Heart right ventricle (tissue), 16 donors: ENCODE measurements around the gene TSEN54. TPM values are rescaled to one million over a fixed set of nuclear protein-coding genes. Genes with fewer than 3 reads are reported as not detected.

Source experiments
- ATAC-seq, 8 donors: fragments of 200-7000 bp; cut with Tn5 transposase; one replicate each; pipeline ENCODE4 v1.9.1; 2020; ENCODE audit warnings: mild to moderate bottlenecking in 8 of 8, moderate library complexity in 8 of 8, moderate number of reproducible peaks in 1 of 8
- DNase-seq, 2 donors: peaks; one replicate each; pipeline ENCODE4 v3.0.0-alpha.2; 2020
- H3K27ac ChIP-seq, 10 donors: fragments of 200-600 bp; sonication (generic) in 2 of 10; one replicate each; pipeline versions ENCODE4 v1.5.0 to v1.8.0; 2020 to 2022; ENCODE audit warnings: mild to moderate bottlenecking in 3 of 10
- H3K27me3 ChIP-seq, 7 donors: fragments of 200-600 bp; one replicate each; pipeline ENCODE4 v1.8.0; 2021 to 2022; ENCODE audit warnings: mild to moderate bottlenecking in 2 of 7
- H3K36me3 ChIP-seq, 9 donors: fragments of 200-600 bp; sonication (generic) in 1 of 9; one replicate each; pipeline versions ENCODE4 v1.5.0 to v1.8.0; 2020 to 2022; ENCODE audit warnings: mild to moderate bottlenecking in 2 of 9
- H3K4me1 ChIP-seq, 9 donors: fragments of 200-600 bp; sonication (generic) in 1 of 9; one replicate each; pipeline versions ENCODE4 v1.5.0 to v1.8.0; 2020 to 2022; ENCODE audit warnings: mild to moderate bottlenecking in 4 of 9
- H3K4me3 ChIP-seq, 10 donors: fragments of 200-600 bp; sonication (generic) in 2 of 10; one replicate each; pipeline versions ENCODE4 v1.5.0 to v1.8.0; 2020 to 2022; ENCODE audit warnings: mild to moderate bottlenecking in 7 of 10, moderate library complexity in 2 of 10
- H3K9me3 ChIP-seq, 11 donors: fragments of 200-600 bp in 10 of 11; sonication (generic) in 2 of 11; one replicate each; pipeline versions ENCODE4 v1.5.0 to v1.8.0; 2013 to 2022; ENCODE audit warnings: mild to moderate bottlenecking in 2 of 11, control low read depth in 1 of 11, moderate library complexity in 1 of 11
- CTCF ChIP-seq, 9 donors: fragments of 200-600 bp; sonication (generic) in 2 of 9; IDR thresholded peaks; one replicate each; pipeline versions ENCODE4 v1.5.0 to v1.8.0; 2021 to 2022; ENCODE audit warnings: antibody characterized with exemption in 9 of 9, mild to moderate bottlenecking in 5 of 9, moderate library complexity in 1 of 9
- WGBS, 2 donors: extraction: QIAGEN DNeasy Blood & Tissue Kit; methylation state at CpG; one replicate each; pipeline ENCODE4 v1.1.7; 2013; ENCODE audit warnings: inconsistent platforms in 1 of 2; 5-methylcytosine and 5-hydroxymethylcytosine counted together
- intact Hi-C, 10 donors: fragments of 100-400 bp; cut with DNase I; formaldehyde crosslinking; loops; one replicate each; pipeline versions ENCODE4 v1.11.1 to v1.14.2; 2022
- polyA plus RNA-seq, 2 donors: library from polyadenylated mRNA; stranded (reverse); fragments of 200-250 nt; gene quantifications; one replicate each; pipeline ENCODE4 v1.2.3, GENCODE V29; 2013
- total RNA-seq, 10 donors: library from RNA; stranded (reverse); fragmentation: NEBNext Ultra II Directional in 3 of 10; extraction: Animal tissue kit (Norgen Biotek cat#: 25700) in 3 of 10; gene quantifications; one replicate each; pipeline versions ENCODE4 v1.2.1 to v1.2.4, GENCODE V29; 2021 to 2023
- donor health status: Arrhythmogenic right ventricular cardiomyopathy.
- donor health status: ischemic (EF 13 %, LVEDD 7.1; RV severe dilation, severe dysfunction).
- donor health status: healthy with polysubstance abuse.
- donor health status: DM: no; HTN: yes; CAD: no.
- donor health status: DM: no; HTN: no; CAD: no.
- donor health status: ischemic (EF 25% LVEDD 6.9; RV normal size, moderate dysfunction).
- donor health status: ischemic (EF 25% LVEDD 5.7; RV mildly dilated, moderate dysfunction).
- donor health status: healthy.
- donor health status: DM: yes; HTN: yes; CAD: no.
- donor health status: Ischemic cardiomyopathy.
- donor health status: ischemic (EF 35%, LVEDD 5.7; RV mildly dilated, moderate dysfunction).
- donor health status: nonischemic (EF 11% LVEDD 7.7; RV severe dilation, severe dysfunction).
- donor health status: DM: yes; HTN: yes; CAD: no.
- donor health status: PGD.
- donor health status: ischemic (EF 29% LVEDD 5.4; RV normal size, mild dysfunction).
- donor health status: nonischemic (EF 23%, LVEDD 6.1; RV moderate dilation, normal function).

The TSEN54 gene
- total and polyA plus RNA-seq, 12 donors, result 4.2 to 18.1 (median 6.7) TPM

- ATAC-seq, result peak in 5 of 8 donors; percentile 5 to 16 (median 13)
- Histone ChIP-seq H3K4me3 (peak overlapping the region in 7 of 10 donors; percentile 15 to 96 (median 22)), H3K4me1 (peaks cover 31 to 72% (median 52%) of the 10 kb centered on the region in 9 donors), H3K27ac (peak overlapping the region; percentile 79 to 98 (median 92)), H3K9me3 (no peaks in the 10 kb centered on the region), H3K36me3 (peaks cover 0 to 97% (median 10%) of the 10 kb centered on the region in 9 donors), H3K27me3 (no peaks in the 10 kb centered on the region)
- TF ChIP-seq CTCF (IDR thresholded peaks at IDR 0.05), result no peak
- intact Hi-C loops, result no loop called here
- peak in 1 of 2 donors; percentile 32 for DNase-seq
- 29 to 41% methylated on average over 5 of the region's 5 CpGs for WGBS, 2 donors
Observed at GRCh38 chr17:75508931-75509361, 7.4 kb upstream of the TSEN54 start.

- no peak for TF ChIP-seq CTCF (IDR thresholded peaks at IDR 0.05)
- Histone ChIP-seq H3K27ac (peak overlapping the region; percentile 79 to 98 (median 92)), H3K27me3 (peaks cover 0 to 4% (median 0%) of the 10 kb centered on the region in 7 donors), H3K4me1 (peaks cover 31 to 74% (median 60%) of the 10 kb centered on the region in 9 donors), H3K36me3 (peaks cover 0 to 90% (median 10%) of the 10 kb centered on the region in 9 donors), H3K4me3 (peak overlapping the region in 7 of 10 donors; percentile 15 to 98 (median 80)), H3K9me3 (no peaks in the 10 kb centered on the region)
- intact Hi-C loops, result loop anchor here in 2 of 10 donors (5.0 to 10.0 kb wide), 2 partner anchors 32 to 85 kb away; no protein-coding TSS in a partner anchor
- DNase-seq (peak; percentile 75 to 85), ATAC-seq (peak; percentile 44 to 79 (median 72))
- 62 to 64% methylated on average over 19 of the region's 19 CpGs for WGBS, 2 donors
Observed at GRCh38 chr17:75509528-75510258, 6.6 kb upstream of the TSEN54 start.

GRCh38 chr17:75511270-75511609 is 5.1 kb upstream of the TSEN54 start:
- H3K4me3 ChIP-seq, result peak overlapping the region in 8 of 10 donors; percentile 16 to 98 (median 91)

More at GRCh38 chr17:75511270-75511609, 5.1 kb upstream of the TSEN54 start:
- WGBS, 2 donors, result 74 to 79% methylated on average over 4 of the region's 4 CpGs
- no peak for ATAC-seq
- Histone ChIP-seq H3K4me1 (peaks cover 31 to 77% (median 68%) of the 10 kb centered on the region in 9 donors), H3K27me3 (peaks cover 0 to 13% (median 0%) of the 10 kb centered on the region in 7 donors), H3K36me3 (peaks cover 0 to 74% (median 8%) of the 10 kb centered on the region in 9 donors), H3K9me3 (no peaks in the 10 kb centered on the region), H3K27ac (peak overlapping the region; percentile 79 to 98 (median 92))
- no peak for TF ChIP-seq CTCF (IDR thresholded peaks at IDR 0.05)
- no peak for DNase-seq
- intact Hi-C loops, result loop anchor here in 2 of 10 donors (5.0 to 10.0 kb wide), 2 partner anchors 34 to 86 kb away; no protein-coding TSS in a partner anchor
